CD4-positive, alpha-beta T cell treated with Interleukin-21 for 1 hour (primary cell): Measurements from ENCODE around the gene POLN.
"Not testable (repeated sequence)": the region's sequence is repeated elsewhere in the genome, so short reads cannot be mapped to it uniquely, and the experiment has no call there.

Experiments used
- DNase-seq: peaks from one replicate; pipeline ENCODE4 v3.0.0-alpha.2; 2020

The POLN gene

GRCh38 chr4:2275044-2275397 is 33.1 kb upstream of the POLN start:
- DNase-seq: not testable (repeated sequence)

- DNase-seq: no peak
These were observed 32.6 kb upstream of the POLN start for GRCh38 chr4:2274320-2275043.

- no peak for DNase-seq
These were observed 31.9 kb upstream of the POLN start for GRCh38 chr4:2273657-2274319.

- DNase-seq: no peak
These were observed 31.3 kb upstream of the POLN start for GRCh38 chr4:2273221-2273620.

GRCh38 chr4:2272828-2273120 is 30.9 kb upstream of the POLN start:
- no peak for DNase-seq

GRCh38 chr4:2272026-2272827 is 30.3 kb upstream of the POLN start:
- DNase-seq: no peak

GRCh38 chr4:2271279-2272025 is 29.5 kb upstream of the POLN start:
- DNase-seq: no peak

GRCh38 chr4:2270341-2271165 is 28.6 kb upstream of the POLN start:
- DNase-seq: no peak

- DNase-seq: no peak
These were observed 27.8 kb upstream of the POLN start for GRCh38 chr4:2269618-2270163.

GRCh38 chr4:2269206-2269531 is 27.2 kb upstream of the POLN start:
- DNase-seq: no peak

GRCh38 chr4:2268357-2269205 is 26.7 kb upstream of the POLN start:
- no peak for DNase-seq

- no peak for DNase-seq
These were observed 25.9 kb upstream of the POLN start for GRCh38 chr4:2267841-2268240.

GRCh38 chr4:2267320-2267811 is 25.4 kb upstream of the POLN start:
- DNase-seq: no peak

GRCh38 chr4:2266821-2267220 is 24.9 kb upstream of the POLN start:
- DNase-seq: no peak

GRCh38 chr4:2266181-2266580 is 24.3 kb upstream of the POLN start:
- no peak for DNase-seq

GRCh38 chr4:2265113-2266110 is 23.5 kb upstream of the POLN start:
- no peak for DNase-seq

- no peak for DNase-seq
These were observed 22.6 kb upstream of the POLN start for GRCh38 chr4:2264481-2265041.

- no peak for DNase-seq
These were observed 22.0 kb upstream of the POLN start for GRCh38 chr4:2263926-2264321.

GRCh38 chr4:2262944-2263250 is 21.0 kb upstream of the POLN start:
- DNase-seq: no peak
